ENCODE data around the gene BCR.

- TF ChIP-seq YY1 (IDR thresholded peaks at IDR 0.05; ENCODE audit: insufficient read depth, insufficient read length) (no peak), SUZ12 (IDR thresholded peaks at IDR 0.05; ENCODE audit: extremely low read depth, insufficient read depth, insufficient read length) (no peak)
Observed at GRCh38 chr22:23217171-23218052, 37.1 kb downstream of the BCR start.

Measured in NT2/D1 (cell line).